H1 (cell line): ENCODE results near the gene MRI1. TPM values are rescaled to one million over a fixed set of nuclear protein-coding genes. Genes with fewer than 3 reads are reported as not detected.

Source experiments
- GABPA ChIP-seq: IDR thresholded peaks from 2 replicates; pipeline ENCODE4 v1.6.1; 2011; ENCODE audit warnings: mild to moderate bottlenecking, low read length, moderate library complexity, borderline replicate concordance; ENCODE audit not compliant: insufficient read depth
- HDAC2 ChIP-seq, 2 experiments: fragments of 300-600 bp in 1 of 2; sonication (generic) in 1 of 2; IDR thresholded peaks; 2 replicates each; pipeline ENCODE4 v1.6.1; 2011 to 2012; ENCODE audit warnings: low read depth in 2 of 2, low read length in 2 of 2, mild to moderate bottlenecking in 2 of 2, moderate library complexity in 2 of 2, borderline replicate concordance in 1 of 2, inconsistent platforms in 1 of 2
- JUN ChIP-seq: IDR thresholded peaks from 2 replicates; pipeline ENCODE4 v1.6.1; 2011; ENCODE audit warnings: low read depth, mild to moderate bottlenecking, improper control_type of control experiment, low read length
- polyA plus RNA-seq, 7 experiments: library from polyadenylated mRNA; depleted of rRNA in 3 of 7; stranded (reverse) in 5 of 7; unstranded in 2 of 7; fragments of >200 nt in 5 of 7; fragments of 200-250 nt in 2 of 7; gene quantifications; 1 replicate in 5 of 7; 2 replicates in 1 of 7; 4 replicates in 1 of 7; pipeline versions ENCODE4 v1.2.1 to v1.2.3, GENCODE V29; 2011 to 2013; ENCODE audit warnings: missing spikeins in 2 of 7, mixed read lengths in 2 of 7
- total RNA-seq: library from RNA; stranded (reverse); fragmentation: NEBNext Ultra II Directional; extraction: Animal tissue kit (Norgen Biotek cat#: 25700); gene quantifications from 2 replicates; pipeline ENCODE4 v1.2.1, GENCODE V29; 2021

The MRI1 gene
- total and polyA plus RNA-seq, 2 of the 8 experiments (the other 6 are each of a cell fraction or from before 2014, with no cell fraction given): 24.5 to 29.5 TPM

DNA sequence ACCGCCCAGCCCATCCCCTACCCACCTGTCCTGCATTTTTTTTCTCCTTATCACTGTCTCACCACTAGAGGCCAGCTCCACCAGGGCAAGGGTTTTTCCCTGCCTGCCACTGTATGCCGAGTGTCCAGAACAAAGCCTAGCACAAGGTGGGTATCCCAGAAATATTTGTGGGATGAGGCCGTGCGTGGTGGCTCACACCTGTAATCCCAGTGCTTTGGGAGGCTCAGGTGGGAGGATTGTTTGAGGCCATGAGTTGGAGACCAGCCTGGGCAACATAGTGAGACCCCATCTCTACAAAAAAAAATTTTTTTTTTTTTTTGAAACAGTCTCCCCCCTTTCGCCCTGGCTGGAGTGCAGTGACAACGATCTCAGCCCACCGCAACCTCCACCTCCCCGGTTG is 2.9 kb upstream of the MRI1 start (continued):
- TF ChIP-seq HDAC2 (IDR thresholded peaks at IDR 0.05; ENCODE audit: borderline replicate concordance in 1 of 2, low read depth in 2 of 2, low read length in 2 of 2): no peak
- no peak for TF ChIP-seq GABPA
- no peak for TF ChIP-seq JUN
